NCI-H748 treated with DMSO at 0.1 percent for 48 hours (cell line): ENCODE results near the gene PHC2.

Experiments used
- DNase-seq: peaks from one replicate; lab custom pipeline; 2025; lab: John Stamatoyannopoulos, UW

PHC2 gene

DNA sequence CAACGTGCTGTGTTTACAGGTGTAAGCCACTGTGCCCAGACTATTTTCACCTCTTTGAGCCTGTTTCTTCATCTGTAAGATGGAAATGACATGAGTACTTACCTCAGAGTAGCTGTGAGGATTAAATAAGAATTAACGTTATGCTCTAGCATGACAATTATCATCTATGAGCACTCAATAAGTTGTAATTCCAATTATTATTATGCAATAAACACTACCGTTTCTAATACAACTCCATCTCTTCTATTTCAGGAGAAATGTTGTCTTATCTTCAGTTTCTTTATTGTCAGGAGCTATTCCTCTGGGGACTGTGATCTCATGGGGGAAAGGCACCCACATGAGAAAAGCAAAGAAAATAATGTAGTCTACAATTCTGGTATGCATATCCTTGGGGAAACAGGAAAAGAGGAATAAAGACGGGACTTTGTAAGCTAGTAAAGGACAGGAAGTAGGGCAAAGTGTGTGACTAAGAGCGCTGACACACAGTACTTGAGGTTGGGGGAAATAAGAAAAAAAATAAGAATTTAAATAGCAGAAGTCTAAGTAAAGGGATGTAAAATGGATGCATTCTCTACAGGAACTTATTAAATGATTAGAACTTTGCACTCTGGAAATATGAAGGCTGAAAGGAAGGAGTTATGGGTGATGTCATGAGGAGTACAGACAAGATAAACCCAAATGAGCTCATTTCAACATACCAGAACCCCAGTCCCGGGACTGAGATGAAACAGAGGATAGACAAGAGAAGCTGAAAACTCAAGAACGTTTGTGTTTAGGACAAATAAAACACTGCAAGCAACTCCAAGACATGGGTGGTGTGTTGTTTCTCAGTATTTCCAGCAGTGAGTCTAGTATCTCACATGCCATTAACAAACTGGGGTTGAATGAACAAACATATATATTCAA lies 9.8 kb downstream of the PHC2 start:
- DNase-seq = no peak

DNA sequence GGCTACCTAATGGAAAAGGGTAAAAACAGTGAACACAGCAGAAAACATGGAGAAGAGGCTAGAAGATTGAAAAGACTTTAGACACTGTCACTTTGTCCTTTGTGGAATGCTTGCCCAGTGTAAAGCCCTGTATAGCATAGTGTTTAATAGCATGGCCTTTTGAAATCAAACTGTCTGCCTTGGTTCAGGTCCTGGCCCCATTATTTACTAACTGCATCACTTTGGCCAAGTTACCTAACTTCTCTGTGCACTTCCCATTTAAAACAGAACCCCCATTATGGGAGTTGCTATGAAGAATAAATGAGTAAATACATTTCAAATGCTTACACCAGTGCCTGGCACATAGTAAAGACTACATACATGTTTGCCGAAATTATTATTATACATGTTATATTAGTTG lies 12.1 kb downstream of the PHC2 start:
- DNase-seq = no peak

DNA sequence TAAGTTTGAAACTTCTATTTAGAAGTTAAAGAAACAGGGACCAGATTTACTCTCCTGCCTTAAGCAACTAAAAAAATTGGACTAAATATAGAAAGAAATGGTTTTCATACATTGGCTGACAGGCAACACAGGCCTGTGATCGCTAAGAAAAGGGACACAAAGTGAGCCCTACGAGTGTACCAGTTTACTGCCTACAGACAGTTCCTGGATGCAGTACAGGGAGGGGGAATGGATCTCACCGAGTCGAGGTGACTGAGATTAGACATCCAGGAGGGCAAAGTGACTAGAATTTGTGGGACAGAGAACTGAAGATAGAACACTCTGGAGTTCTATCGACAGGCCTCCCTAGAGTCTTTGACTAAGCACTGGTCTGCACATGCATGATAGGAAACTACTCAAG lies 16.0 kb downstream of the PHC2 start:
- no peak for DNase-seq

DNA sequence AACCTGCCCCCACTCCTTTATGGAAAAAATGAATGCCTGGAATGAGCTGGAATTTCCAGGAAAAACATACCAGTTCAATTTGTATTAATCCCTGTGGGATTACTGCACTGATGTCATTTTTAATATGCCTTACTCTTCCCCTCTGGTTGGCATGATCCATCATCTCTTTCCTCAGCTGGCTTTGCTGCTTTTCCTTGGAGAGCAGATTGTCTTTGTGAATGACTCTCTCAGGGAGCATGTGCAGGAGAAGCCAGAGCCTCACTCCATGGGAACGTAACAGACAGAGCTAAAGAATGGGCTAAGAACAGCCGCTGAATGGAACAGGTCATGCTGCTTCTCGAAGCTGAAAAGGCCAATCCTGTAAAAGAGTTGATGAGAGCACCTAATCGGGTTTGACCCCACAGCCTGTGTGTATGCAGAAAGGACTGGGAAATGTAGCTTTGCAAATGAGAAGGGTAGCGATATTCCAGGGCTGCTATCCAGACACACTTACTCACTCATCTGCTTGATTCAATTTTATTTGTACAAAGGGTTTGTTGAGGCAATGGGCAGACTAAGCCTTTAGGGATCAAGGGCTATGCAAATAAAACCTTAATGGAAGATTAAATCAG lies 20.7 kb downstream of the PHC2 start:
- DNase-seq = no peak

DNA sequence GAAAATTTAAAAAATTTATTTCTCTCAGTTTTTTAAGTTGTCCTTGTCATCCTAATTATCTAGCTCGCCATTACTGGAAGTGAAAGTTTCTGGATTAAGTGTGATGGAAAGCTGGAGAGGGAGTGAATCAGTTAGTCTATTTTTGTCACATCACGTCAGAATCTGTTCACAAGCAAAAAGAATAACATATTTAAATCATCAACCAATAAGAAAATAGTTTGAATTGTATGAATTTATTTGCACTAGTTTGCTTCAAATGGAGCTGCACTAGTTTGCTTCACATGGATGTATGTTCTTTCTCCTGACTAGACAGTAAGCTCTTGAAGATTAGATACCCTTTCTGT lies 22.8 kb downstream of the PHC2 start:
- no peak for DNase-seq

DNA sequence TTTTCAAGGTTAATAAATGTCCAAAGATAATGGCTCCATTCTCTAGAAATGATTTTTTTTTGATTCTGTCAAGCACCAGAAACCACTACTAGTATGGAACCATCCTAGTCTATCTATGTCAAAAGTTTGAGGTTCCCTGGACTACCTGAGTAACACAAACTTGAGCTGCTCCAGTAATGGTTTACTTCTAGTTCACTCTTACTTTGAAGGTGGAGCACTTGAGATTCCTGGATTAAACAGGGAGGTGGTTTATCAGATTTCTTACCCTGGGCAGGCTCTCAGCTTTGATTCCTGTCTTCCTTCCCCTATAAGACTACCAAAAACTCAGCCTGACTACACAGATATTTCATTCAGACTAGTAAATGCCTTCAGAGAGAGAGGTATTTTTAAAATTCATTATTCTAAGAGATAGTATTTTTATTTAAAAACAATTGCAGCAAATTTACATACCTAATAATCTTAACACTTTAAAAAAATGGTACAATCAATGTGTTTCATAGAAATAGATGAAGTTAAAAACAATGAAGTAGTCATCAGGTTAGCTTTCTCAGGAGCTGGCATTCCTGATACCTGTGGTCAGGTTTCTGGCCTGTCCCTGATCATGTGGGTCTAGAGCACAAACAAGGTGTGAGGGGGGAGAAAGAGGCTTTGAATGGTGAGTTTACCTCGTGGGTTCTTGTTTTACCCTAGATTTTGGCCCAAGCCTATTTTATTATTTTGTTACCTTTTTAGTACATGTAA lies 23.4 kb downstream of the PHC2 start:
- no peak for DNase-seq

DNA sequence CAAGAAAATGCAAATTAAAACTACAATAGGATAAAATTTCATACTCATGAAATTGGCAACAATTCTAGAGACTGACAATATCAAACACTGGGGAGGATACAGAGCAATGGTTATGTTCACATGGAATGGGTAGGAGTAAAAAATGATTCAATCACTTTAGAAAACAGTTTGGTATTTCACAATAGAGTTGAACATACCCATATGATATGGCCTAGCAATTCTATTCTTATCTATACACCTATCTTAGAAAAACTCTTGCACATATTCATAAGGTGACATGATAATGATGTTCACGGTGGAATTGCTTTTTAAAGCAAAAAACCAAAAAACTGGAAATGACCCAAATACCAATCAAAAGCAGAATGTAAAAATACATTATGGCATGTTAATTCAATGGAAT lies 28.7 kb downstream of the PHC2 start:
- no peak for DNase-seq

DNA sequence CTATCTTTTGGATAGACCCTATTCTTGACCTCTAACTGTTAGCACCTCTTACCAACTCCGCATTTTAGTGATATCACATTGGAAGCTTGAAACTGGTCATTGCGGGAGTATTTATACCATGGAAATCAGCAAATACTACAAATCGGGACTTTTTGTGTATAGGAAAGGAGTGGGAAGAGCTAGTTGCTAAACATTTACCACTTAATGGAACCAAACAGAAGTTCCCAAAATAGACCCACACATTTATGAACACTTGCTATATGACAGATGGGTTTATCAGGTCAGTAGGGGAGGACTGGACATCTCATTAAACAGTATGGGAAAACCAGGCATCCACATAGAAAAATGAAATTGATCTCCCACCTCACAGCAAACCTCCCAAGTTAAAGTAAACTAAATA lies 29.4 kb downstream of the PHC2 start:
- no peak for DNase-seq

DNA sequence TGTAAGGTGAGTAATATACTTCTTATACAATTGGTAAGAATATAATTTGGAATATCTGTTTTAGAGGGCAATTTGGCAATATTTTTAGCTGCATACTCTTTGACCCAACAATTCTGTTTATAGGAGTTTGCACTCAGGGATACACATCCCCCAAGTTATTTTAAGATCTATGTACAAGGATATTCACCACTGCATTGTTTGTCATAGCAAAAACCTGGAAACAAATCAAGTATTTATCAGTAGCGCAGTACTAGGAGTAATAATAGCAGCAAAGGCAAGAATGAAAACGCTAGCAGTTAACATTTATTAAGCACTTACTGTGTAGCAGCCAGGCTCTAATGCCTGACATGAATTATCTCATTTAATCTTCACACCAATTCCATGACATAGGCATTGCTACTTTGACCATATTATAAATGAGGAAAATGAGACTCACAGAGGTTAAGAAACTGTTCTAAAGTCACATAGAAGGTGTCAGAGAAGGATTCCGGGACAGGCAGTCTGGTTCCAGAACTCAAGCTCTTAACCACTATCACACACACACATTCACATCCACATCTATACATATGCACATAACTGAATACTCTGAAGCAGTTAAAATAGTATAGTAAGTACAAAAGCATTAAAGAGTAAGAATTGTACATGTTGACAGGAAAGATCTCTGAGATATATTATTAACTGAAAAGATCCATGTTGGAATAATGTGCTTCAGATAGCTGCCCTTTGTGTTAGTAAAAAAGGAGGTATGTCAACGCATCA lies 30.6 kb downstream of the PHC2 start:
- no peak for DNase-seq

DNA sequence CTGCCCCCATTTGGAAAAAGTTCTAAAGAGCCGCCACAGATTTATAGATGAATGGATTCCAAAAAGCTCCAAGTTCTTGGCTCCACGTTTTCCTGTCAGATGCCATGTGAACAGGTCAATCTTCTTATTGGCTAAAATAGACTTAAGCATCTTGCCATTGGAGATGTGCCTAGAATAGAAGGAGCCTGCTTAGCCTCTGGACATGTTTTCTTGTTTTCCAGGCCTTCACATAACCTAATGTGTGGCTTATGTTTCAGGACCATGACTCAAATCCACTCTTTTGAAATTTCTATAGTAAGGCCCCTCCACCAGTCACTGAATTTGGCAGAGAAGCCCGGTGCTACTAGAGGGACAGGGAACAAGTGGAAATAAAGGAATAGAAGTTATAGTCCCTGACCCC lies 31.5 kb downstream of the PHC2 start:
- DNase-seq = no peak

DNA sequence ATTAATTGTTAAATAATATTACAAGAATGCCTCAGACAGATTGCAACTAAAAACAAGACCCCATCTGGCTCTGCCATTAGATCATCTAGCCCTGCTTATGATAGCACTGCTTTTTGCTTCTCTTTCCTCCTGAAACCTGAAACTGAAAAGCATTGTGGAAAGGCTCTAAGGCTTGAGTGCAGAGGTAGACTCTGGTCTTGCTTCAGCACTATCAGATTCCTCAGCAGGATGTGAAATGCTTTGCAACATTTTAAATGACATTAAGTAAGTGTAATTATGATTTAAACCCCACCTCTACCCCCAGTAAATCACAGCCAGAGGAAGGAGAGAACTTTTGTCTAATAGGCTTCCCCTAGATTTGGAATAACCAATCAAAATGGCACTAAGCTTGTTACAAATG lies 32.9 kb downstream of the PHC2 start:
- DNase-seq = no peak

DNA sequence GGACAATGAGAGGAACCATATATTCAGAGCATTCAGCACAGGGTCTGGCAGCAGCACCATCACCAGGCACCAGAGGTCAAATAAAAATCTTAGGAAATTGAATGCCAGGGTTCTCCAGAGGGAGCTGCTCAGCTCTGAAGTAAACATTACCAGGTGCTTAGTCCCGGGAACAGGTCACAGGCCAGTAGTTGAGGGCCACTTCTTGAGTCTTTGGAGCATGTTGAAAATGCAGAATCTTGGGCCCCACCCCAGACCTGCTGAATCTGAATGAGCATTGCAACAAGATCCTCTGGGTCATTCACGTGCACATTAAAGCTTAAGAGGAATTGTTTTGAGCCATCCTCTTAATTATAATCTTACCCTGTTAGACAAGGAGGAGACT lies 33.8 kb downstream of the PHC2 start:
- DNase-seq = no peak

DNA sequence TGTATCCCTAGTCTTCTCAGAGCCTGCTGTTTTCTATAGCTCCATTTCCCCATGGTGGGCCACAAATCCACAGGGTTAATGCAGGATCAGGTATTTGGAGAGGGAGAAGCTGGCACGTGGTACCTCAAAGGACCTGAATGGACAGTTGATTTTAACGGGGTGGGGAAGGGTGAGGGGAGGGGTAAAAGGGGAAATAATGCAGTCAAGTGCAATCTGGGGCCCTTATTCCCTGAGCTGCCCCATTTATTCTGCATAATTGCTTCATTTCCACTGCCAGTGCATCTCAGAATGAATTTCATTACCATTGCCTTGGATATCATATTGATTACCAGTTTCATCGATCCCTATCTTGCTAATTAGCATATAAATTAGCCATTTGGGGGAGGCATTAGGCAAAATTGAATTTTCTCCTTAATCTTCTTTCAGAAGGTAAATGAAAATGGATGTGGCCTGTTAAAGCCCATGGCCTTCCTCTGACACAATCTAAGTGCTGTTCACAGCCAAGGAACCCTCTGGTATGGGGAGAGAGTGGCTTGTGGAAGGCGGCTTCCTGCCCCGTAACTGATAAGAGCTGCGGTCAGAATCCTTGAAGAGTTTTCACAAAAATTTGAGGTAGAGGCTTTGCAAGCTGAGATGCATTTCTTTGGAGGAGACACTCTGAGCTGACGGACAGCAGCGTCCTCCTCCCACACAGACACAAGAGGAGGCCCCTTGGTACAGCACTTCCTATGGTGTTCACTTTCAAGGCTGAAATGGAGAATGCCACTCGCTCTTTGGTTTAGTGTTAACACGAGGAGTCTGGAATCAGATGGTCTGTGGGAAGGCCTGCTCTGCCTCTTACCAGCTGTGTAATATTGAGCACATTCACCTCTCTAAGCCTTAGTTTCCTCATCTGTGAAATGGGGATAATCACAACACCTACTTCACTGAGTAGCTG lies 34.4 kb downstream of the PHC2 start:
- no peak for DNase-seq

DNA sequence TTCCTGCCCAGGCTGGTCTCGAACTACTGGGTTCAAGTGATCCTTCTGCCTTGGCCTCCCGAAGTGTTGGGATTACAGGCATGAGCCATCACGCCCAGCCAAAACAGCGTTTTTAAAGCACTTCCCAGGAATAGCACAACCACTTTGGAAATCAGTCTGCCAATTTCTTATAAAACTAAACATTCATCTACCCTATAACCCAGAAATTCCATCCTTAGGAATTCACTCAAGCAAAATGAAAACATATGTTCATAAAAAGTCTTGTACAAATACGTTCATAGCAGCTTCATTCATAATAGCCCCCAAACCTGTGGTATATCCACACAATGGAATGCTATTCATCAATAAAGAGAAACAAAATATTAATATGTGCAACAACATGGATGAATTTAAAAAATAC lies 36.1 kb downstream of the PHC2 start:
- no peak for DNase-seq

DNA sequence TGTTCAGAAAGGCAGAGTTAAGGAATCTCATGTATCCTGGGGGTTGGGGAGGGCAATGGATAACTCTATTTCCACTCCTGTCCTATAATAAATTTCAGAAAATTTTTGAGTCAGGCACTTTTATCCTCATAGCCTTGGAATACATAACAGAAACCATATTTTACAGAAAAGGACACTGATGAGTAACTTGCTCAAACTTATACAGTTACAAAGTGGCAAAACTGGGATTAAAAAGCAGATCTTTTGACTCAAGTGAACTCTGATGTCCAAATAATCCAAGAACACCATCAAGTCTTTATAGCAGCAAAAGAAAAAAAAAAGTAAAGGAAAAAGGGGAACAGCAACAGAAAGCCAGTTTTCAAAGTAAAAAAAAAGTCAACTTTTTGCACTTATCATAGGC lies 36.9 kb downstream of the PHC2 start:
- no peak for DNase-seq

DNA sequence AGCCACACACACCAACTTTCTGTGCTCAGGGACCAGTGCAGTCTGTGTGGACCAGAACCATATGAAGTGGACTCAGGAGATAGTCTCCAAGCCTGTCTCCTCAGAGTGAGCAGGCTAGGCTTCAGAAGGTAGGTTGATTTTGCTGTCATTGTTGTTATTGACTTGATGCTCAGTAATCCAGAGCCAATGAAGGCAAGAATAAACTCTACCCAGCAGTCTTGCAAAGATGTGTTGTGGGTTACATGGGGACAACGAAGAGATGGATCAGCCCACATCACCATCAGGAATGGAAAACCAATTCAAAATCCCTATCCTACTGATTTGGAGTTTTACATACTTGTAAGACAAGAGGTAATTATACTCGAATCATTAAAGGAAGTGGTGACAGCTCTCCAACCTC lies 37.4 kb downstream of the PHC2 start:
- DNase-seq = no peak

DNA sequence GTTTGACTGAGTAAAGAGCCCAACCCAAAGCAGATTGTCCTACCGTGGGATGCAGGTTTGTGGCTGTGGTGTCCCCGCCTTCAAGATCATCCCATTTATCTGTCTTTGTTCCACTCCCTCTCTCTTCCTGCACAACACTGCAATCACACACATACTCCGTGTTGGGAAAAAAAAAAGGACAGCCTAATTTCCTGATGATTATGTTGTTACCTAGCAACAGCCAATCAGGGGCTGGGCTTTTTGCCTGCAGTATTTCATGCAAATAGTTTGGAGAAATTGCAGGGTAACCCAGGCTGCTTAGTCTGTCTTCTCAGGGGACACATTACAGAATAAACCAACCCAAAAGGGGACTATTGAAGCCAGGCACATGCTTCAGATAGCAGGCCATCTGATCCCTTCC lies 38.3 kb downstream of the PHC2 start:
- no peak for DNase-seq

DNA sequence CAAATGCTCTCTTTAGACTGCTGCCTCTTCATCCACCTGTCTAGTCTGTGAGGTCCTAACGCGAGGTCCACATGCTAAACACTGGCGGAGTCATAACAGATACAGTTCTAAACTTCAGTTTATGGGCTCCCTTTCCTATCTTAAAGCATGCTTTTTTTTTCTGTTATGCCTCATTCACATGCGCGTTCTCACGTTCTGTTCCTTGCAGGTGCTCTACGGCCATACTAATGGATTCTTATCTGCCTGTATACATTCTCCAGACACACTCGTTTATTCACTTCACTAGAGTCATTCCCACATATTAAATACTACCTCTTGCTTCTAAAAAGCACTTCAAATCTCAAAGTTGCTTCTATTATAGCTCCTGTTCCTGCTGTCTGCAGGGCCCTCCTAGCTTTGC lies 38.7 kb downstream of the PHC2 start:
- no peak for DNase-seq

DNA sequence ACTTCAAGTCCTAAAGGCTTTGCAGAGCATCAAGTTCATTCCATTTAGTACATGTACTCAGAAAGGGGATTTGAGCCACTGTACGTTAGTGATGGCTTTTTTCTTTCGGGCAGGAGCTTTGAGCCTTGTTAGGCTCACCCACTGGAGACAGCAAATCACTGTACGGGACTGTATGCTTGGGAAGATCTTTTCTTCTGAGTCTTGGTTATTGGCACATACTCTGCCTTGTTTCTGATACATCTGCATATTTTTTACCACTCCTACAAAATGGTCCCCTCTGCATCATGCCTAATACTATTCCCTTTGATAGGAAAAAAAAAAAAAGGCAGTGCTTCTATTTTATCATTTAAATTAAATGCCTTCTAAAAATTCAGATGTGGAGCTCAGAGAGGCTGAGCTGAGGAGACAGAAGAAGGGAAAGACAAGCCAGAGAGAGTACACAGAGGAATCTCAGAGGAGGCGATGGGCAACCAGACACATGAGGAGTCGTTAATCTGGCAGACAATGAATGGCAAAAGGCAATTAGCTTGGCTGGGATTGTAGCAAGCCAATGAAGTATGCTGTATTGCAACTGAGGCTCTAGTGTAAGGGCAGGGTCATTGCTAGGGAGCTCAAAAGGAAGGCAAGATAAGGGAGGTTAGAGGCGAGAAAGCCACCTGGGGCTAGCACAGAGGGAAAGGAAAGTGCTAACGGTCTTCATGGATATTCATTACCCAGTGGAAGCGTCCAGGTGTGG lies 39.4 kb downstream of the PHC2 start:
- no peak for DNase-seq

DNA sequence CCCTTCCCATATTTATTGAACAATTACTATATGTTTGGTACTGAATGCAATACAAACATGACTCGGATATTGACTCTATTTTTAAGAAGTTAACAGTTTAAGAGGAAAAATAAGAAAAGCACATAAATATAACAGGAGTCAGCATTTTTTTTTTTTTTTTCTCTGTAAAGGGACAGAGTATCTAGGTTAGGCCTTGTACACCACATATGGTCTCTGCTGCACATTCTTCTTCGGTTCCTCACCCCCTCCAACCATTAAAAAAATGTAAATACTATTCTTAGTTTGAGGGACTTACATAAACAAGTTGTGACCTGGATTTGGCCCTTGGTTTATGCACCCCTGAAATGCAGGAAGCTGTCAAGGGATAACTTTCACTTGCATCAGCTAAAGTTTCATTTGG lies 40.4 kb downstream of the PHC2 start:
- no peak for DNase-seq
